ENCODE results near the gene DOCK4.
"Not testable (repeated sequence)": the region's sequence is repeated elsewhere in the genome, so short reads cannot be mapped to it uniquely, and the experiment has no call there.

The DOCK4 gene

DNA sequence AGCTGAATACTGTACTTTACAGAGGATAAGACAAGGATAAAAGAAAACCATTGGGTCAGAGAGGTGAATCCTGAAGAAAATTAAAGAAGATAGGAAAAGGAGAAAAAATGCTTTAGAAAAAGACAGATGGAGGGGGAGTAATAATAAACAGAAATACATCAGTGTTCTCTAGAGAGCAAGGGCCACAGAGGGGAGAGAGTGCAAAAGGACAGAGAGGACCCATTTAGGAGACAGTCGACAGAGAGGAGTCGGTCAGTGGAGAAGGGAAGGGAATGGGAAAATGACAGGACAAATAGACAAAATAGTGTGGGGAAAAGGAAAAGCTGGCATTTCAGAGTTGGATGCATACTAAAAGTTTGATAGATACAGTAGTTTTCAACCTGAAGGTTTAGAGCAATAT is 287.0 kb downstream of the DOCK4 start:
- DNase-seq (ENCODE audit: extremely low read depth in 1 of 2, low read depth in 1 of 2) = no peak

GRCh38 chr7:111918461-111918860 is 287.7 kb downstream of the DOCK4 start:
- DNase-seq (ENCODE audit: extremely low read depth in 1 of 2, low read depth in 1 of 2) = no peak

GRCh38 chr7:111917404-111917803 is 288.8 kb downstream of the DOCK4 start:
- DNase-seq (ENCODE audit: extremely low read depth in 1 of 2, low read depth in 1 of 2) = not testable (repeated sequence)

GRCh38 chr7:111914291-111914690 is 291.9 kb downstream of the DOCK4 start:
- DNase-seq (ENCODE audit: extremely low read depth in 1 of 2, low read depth in 1 of 2) = no peak

DNA sequence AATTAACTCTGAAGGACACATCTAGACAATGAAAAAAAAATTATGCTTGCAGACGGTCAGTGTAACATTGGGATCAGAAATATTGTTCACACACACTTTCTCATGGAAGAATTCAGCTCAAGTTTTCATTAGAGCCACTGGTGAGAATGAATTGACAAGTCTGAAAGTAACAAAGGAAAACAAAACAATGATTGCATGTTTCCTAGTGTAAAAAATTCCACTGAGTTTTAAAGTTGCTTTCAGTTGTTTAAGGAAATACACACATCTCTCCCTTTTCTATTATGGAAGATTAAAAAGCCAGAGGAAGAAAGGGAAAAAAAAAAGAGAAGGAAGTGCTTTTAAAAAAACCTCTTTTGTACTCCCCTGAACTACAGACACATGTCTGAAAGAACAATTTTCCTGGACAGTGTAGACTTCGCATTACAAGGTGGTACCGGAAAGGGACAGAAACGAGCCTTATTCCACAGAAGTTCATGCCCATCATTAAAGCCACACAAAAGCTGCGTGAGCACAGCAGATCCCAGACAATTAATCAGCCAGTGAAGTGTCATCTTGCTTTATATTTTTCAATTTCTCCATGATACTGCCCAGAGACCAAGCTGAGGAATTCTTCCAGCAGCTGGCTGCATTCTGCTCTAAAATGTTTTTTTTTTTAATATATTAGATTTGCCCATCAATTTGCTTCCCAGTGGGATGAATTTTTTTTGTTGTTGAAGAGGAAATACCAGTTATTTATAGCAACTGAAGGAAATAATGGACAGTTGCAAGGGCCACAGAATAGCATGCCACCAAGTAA is 294.8 kb downstream of the DOCK4 start:
- DNase-seq (ENCODE audit: extremely low read depth in 1 of 2, low read depth in 1 of 2) = no peak

DNA sequence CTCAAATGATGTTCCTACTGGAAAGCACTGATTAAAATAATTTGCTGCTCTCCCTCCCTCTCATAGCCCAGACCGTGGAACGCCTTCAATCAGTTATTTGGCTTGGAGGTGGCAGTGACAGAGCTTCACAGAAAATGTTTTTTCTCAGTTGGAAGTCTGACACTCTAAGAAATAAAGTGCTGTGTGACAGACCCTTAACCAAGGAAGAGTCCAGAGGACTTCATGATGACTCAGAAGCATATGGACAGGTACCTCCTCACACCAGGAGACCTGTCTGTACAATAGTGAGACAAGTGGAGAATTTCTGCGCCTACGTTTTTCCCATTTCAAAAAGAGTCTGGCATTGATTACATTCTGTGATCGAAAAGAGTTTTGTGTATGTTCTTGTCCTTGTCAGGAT is 295.5 kb downstream of the DOCK4 start:
- no peak for DNase-seq (ENCODE audit: extremely low read depth in 1 of 2, low read depth in 1 of 2)

DNA sequence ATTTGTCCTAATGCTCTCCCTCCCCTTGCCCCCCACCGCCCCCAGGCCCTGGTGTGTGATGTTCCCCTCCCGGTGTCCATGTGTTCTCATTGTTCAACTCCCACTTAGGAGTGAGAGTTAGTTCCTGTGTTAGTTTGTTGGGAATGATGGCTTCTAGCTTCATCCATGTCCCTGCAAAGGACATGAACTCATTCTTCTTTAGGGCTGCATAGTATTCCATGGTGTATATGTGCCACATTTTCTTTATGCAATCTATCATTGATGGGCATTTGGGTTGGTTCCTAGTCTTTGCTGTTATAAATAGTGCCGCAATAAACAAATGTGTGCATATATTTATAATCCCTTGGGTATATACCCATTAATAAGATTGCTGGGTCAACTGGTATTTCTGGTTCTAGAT is 297.5 kb downstream of the DOCK4 start:
- DNase-seq (ENCODE audit: extremely low read depth in 1 of 2, low read depth in 1 of 2) = not testable (repeated sequence)

- DNase-seq (ENCODE audit: extremely low read depth in 1 of 2, low read depth in 1 of 2) = no peak
Measured at GRCh38 chr7:111903797-111904196, 302.4 kb downstream of the DOCK4 start.

DNA sequence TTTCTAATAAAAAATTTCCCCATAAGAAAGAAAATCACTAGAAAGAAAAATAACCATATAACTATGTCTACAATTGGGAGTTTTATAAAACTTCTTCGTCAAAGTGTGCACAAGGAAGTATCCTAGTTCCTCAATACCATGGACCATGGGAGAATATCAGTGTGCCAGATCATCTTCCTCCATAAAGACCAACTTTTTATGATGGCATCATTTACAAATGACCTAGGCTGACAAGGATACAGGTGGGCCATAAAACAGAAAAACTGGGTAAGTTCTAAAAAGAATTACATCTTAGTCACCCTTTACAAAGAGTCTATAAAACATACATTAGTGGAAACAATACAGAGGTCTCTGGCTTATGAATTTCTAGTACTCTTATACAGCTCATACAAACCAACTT is 303.2 kb downstream of the DOCK4 start:
- DNase-seq (ENCODE audit: extremely low read depth in 1 of 2, low read depth in 1 of 2) = no peak

DNA sequence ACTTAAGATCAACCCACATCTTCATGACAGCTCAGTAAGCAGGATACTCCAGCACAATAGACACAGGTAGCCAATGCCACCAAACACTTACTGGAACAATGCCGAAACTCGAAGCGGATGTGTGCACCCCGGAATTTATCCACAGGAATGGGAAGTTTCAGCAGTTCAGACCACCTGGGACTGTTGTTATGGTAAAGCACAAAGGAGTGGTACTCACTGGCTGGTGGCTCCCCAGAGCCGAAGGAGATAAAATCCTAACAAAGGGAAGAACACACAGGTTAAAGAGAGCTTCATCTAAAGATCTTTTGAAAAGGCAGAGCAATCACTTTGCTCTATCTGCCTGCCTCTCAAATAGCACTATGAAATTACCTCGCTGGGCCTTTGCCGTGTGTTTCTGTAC is 305.9 kb downstream of the DOCK4 start:
- DNase-seq (ENCODE audit: extremely low read depth in 1 of 2, low read depth in 1 of 2) = no peak

DNA sequence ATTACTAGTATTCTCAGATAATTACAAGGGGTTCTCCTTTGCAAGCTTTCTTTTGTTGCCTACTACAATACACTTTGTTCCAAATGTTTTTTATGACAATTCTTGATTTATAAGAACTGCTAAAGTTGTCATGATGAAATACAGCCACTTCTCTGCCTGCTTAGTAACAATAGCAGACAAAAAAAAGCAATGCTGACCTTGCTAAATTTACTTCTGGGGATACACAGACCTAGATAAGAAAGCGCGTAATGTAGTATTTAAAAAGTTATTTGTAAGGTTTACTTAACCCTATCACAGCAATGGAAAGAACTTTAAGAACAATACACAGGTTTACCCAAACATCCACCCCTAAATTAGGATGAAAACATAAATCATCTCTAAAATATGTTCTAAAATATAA is 311.1 kb downstream of the DOCK4 start:
- DNase-seq (ENCODE audit: extremely low read depth in 1 of 2, low read depth in 1 of 2) = no peak

GRCh38 chr7:111894518-111894917 is 311.7 kb downstream of the DOCK4 start:
- DNase-seq (ENCODE audit: extremely low read depth in 1 of 2, low read depth in 1 of 2) = no peak

DNA sequence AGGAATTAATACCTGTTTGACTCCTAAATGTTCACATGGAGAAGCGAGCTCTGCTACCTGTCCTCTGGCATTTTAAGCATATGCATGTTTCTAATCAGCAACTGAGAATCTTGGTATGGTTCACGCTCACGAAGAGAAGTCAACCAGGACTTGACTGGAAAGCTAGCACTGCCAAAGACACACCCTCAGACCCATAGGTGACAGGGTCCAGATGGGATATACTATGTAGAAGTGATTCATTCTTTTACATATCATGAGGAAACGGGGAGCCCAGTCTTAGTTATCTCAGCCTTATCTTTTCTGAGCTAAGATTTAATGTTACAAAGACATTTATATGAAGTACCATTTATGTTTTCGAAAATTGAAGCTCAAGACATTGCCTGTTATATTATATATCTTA is 313.0 kb downstream of the DOCK4 start:
- no peak for DNase-seq (ENCODE audit: extremely low read depth in 1 of 2, low read depth in 1 of 2)

- DNase-seq (ENCODE audit: extremely low read depth in 1 of 2, low read depth in 1 of 2) = no peak
Measured at GRCh38 chr7:111892588-111892987, 313.6 kb downstream of the DOCK4 start.

- DNase-seq (ENCODE audit: extremely low read depth in 1 of 2, low read depth in 1 of 2) = no peak
Measured at GRCh38 chr7:111887734-111888133, 318.5 kb downstream of the DOCK4 start.

DNA sequence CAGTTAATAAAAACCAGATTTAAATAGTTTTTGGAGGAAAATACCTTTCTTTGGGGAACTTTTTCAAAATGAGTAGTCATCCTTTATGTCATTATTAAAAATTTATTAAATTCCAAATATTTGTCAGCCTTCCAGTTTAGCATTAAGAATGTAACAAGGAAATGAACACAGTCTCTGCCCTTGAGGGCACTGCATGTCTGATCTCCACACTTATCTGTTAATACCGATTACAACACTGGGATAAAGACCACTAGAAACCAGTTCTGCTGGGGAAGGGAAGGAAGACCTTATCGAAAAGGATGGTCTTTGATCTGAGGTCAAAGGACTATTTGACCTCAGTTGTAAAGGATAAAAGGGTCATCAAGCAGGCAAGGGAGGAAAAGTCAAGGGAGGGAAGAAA is 320.0 kb downstream of the DOCK4 start:
- no peak for DNase-seq (ENCODE audit: extremely low read depth in 1 of 2, low read depth in 1 of 2)

- DNase-seq (ENCODE audit: extremely low read depth in 1 of 2, low read depth in 1 of 2) = no peak
Measured at GRCh38 chr7:111883241-111883640, 323.0 kb downstream of the DOCK4 start.

- no peak for DNase-seq (ENCODE audit: extremely low read depth in 1 of 2, low read depth in 1 of 2)
Measured at GRCh38 chr7:111878785-111879184, 327.4 kb downstream of the DOCK4 start.

DNA sequence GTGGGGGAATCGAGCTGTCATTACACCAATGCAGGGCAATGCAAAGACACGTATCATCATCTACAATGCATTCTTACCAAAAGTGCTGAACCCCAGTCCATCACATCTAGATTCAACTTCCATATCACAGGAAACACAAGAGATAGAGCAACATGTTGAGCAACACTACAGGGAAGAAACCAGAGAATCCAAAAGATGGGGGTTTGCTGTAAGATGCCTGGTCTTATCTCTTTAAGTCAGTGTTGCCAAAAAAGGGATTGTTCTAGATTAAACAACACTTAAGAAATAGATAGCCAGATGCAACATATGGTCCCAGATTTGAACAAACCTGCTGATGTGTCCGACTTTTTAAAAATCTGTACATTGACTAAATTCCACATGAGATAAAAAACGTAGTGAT is 328.3 kb downstream of the DOCK4 start:
- no peak for DNase-seq (ENCODE audit: extremely low read depth in 1 of 2, low read depth in 1 of 2)

DNA sequence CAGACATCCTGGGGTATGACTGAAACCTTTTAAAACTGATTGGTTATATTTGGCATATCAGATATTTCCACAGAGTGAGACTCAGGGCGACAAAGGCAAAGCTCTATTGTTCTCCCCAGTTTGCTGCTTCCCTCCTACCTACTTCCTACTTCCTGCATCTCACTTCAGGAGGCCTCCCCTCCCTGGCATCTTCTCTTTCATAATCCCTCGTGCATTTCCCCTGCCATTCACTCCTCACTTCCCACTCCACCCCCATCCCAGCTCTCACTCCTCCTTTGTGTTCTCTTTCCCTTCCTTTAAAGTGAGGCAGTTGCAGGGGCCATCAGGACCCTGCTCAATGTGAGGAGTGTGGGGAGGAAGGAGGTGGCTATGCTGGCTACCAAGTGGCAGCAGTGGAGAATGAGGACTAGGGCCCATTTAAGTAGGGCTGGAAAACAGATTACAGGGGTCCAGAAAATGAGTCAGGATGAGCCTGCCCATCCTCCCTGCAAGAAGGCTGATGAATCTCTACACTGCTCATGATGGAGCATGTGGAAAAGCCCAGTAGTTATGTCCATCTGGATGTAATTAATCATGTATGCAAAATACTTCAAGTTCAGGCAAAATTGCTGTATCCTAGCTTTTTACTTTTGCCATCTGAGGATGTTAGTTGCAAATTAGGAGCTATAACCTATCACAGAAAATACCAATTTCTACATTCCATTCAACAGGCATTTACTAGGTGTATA is 332.1 kb downstream of the DOCK4 start:
- DNase-seq (ENCODE audit: extremely low read depth in 1 of 2, low read depth in 1 of 2) = no peak

GRCh38 chr7:111873326-111873646 is 332.9 kb downstream of the DOCK4 start:
- no peak for DNase-seq (ENCODE audit: extremely low read depth in 1 of 2, low read depth in 1 of 2)

DNA sequence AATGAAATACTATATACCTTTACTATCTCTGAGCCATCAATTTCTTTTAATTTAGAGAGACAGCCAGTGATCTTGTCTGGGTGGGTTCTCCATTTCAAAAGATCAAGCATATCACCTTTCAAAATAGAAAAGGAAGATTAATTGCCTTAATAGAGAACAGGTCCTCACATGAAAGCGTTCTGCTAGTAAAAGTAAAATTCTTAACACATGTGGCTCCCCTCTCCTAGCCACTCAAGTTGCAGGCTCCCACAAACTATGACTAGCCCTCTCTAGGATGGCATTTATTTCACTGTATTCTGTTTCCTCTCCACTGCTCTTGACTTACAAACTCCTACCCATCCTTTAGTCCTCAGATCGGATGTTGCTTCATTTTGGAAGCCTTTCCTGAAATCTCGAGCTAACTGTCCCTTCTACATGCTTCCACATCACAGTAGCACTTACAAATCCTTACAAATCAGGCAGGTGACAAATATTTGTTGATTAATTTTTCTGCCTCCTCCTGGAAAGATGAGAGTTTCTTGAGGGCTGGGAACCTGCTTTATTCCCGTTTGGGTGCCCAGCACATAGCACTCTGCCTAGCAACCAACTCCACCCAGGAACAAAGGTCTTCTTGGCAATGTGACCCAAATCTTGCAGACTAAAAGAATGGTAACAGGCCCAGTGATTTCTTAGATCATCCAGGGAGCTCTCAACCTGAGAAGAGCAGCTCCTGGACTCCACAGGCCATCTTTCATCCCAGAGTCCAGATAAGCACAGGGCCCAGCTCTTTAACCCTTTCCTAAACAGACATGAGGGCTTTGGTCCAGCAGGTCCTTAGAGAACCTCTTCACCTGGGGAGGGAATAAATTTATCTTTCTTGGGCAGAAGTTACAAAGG is 333.5 kb downstream of the DOCK4 start:
- DNase-seq (ENCODE audit: extremely low read depth in 1 of 2, low read depth in 1 of 2) = no peak
